HG02970 (cell line): ENCODE results near the gene CDK5R1.
A peak's percentile ranks its signal among the peaks of the same experiment; 100 is the strongest.
"Not testable (repeated sequence)": the region's sequence is repeated elsewhere in the genome, so short reads cannot be mapped to it uniquely, and the experiment has no call there.

Experiments
- ATAC-seq: cut with Tn5 transposase; IDR thresholded peaks from one replicate; pipeline ENCODE4 v1.9.1; 2021; ENCODE audit warnings: mild to moderate bottlenecking, moderate library complexity, moderate number of reproducible peaks; ENCODE audit not compliant: unreplicated experiment, low FRiP score

CDK5R1 gene

GRCh38 chr17:32486701-32487472 lies at the start of gene CDK5R1:
CDK5R1 (plus strand) TSS chr17:32486993; CDS start chr17:32487621, 628 bp downstream.
- peak; percentile 41 for ATAC-seq

- no peak for ATAC-seq
These were observed 46.1 kb upstream of the CDK5R1 start for GRCh38 chr17:32440722-32441121.

GRCh38 chr17:32441886-32442285 lies 44.9 kb upstream of the CDK5R1 start:
- ATAC-seq: no peak

- no peak for ATAC-seq
These were observed 42.9 kb upstream of the CDK5R1 start for GRCh38 chr17:32443827-32444300.

- peak; percentile 89 for ATAC-seq
These were observed 42.3 kb upstream of the CDK5R1 start, which contains the start of gene PSMD11 for GRCh38 chr17:32444301-32445073. PSMD11 (plus strand) TSS chr17:32444510; CDS start chr17:32444524, 14 bp downstream.

GRCh38 chr17:32445074-32445415 lies 41.7 kb upstream of the CDK5R1 start:
- ATAC-seq: no peak

GRCh38 chr17:32445497-32445896 lies 41.3 kb upstream of the CDK5R1 start:
- ATAC-seq: no peak

- no peak for ATAC-seq
These were observed 40.8 kb upstream of the CDK5R1 start for GRCh38 chr17:32445971-32446370.

- ATAC-seq: no peak
These were observed 39.8 kb upstream of the CDK5R1 start for GRCh38 chr17:32446949-32447348.

- no peak for ATAC-seq
These were observed 36.8 kb upstream of the CDK5R1 start for GRCh38 chr17:32449963-32450362.

- ATAC-seq: not testable (repeated sequence)
These were observed 36.4 kb upstream of the CDK5R1 start for GRCh38 chr17:32450379-32450778.

GRCh38 chr17:32451879-32452278 lies 34.9 kb upstream of the CDK5R1 start:
- ATAC-seq: no peak

- no peak for ATAC-seq
These were observed 34.5 kb upstream of the CDK5R1 start for GRCh38 chr17:32452281-32452680.

- ATAC-seq: no peak
These were observed 33.4 kb upstream of the CDK5R1 start for GRCh38 chr17:32453370-32453769.

GRCh38 chr17:32458371-32458770 lies 28.4 kb upstream of the CDK5R1 start:
- ATAC-seq: no peak

- ATAC-seq: no peak
These were observed 26.7 kb upstream of the CDK5R1 start for GRCh38 chr17:32460054-32460453.

GRCh38 chr17:32461498-32461852 lies 25.3 kb upstream of the CDK5R1 start:
- no peak for ATAC-seq

GRCh38 chr17:32461853-32462617 lies 24.8 kb upstream of the CDK5R1 start:
- ATAC-seq: no peak

- ATAC-seq: no peak
These were observed 23.5 kb upstream of the CDK5R1 start for GRCh38 chr17:32463304-32463703.

GRCh38 chr17:32464374-32464773 lies 22.4 kb upstream of the CDK5R1 start:
- no peak for ATAC-seq

GRCh38 chr17:32467949-32468348 lies 18.8 kb upstream of the CDK5R1 start:
- ATAC-seq: no peak
